C4-2B (cell line): ENCODE results near the gene COQ10A.
A peak's percentile ranks its signal among the peaks of the same experiment; 100 is the strongest.
"Not testable (repeated sequence)": the region's sequence is repeated elsewhere in the genome, so short reads cannot be mapped to it uniquely, and the experiment has no call there.

Source experiments
- H3K27ac ChIP-seq: fragments of 450-650 bp; 2 replicates; pipeline ENCODE4 v1.5.1; 2017
- CTCF ChIP-seq: fragments of 450-650 bp; conservative IDR thresholded peaks from 2 replicates; pipeline ENCODE4 v1.5.1; 2017; ENCODE audit warnings: mild to moderate bottlenecking
- ZFX ChIP-seq: fragments of 450-650 bp; IDR thresholded peaks from 2 replicates; pipeline ENCODE4 v1.6.1; 2017

COQ10A gene

GRCh38 chr12:56282579-56282978, 15.8 kb downstream of the COQ10A start:
- no peak overlapping the region for H3K27ac ChIP-seq
- no peak for TF ChIP-seq CTCF

- H3K27ac ChIP-seq = not testable (repeated sequence)
Measured at GRCh38 chr12:56284263-56284662, 17.5 kb downstream of the COQ10A start.

GRCh38 chr12:56286044-56286830, 19.5 kb downstream of the COQ10A start:
- no peak overlapping the region for H3K27ac ChIP-seq
- TF ChIP-seq CTCF = no peak
- TF ChIP-seq ZFX = no peak

- no peak overlapping the region for H3K27ac ChIP-seq
- no peak for TF ChIP-seq CTCF
- TF ChIP-seq ZFX = no peak
Measured at GRCh38 chr12:56288705-56289387, 22.1 kb downstream of the COQ10A start.

GRCh38 chr12:56293795-56294194, 27.1 kb downstream of the COQ10A start:
- no peak for TF ChIP-seq ZFX
- TF ChIP-seq CTCF = no peak
- H3K27ac ChIP-seq = no peak overlapping the region; the same call in 1 of the 2 replicates

- no peak for TF ChIP-seq CTCF
- no peak for TF ChIP-seq ZFX
- no peak overlapping the region for H3K27ac ChIP-seq
Measured at GRCh38 chr12:56296295-56296694, 29.6 kb downstream of the COQ10A start.

- H3K27ac ChIP-seq = no peak overlapping the region
- no peak for TF ChIP-seq ZFX
- TF ChIP-seq CTCF = no peak
Measured at GRCh38 chr12:56297400-56297799, 30.7 kb downstream of the COQ10A start.

- no peak for TF ChIP-seq CTCF
- TF ChIP-seq ZFX = no peak
- H3K27ac ChIP-seq = peak overlapping the region; percentile 97
Measured at GRCh38 chr12:56298828-56299227, 32.1 kb downstream of the COQ10A start.
